Adrenal gland (tissue), 5 donors: ENCODE measurements around the gene ATG16L2.

Experiments used
- CTCF ChIP-seq, 6 experiments: fragments of 450-650 bp in 4 of 6; fragments of 200-600 bp in 2 of 6; sonication (generic) in 1 of 6; IDR thresholded peaks; 1 replicate in 5 of 6; 2 replicates in 1 of 6; pipeline versions ENCODE4 v1.5.1 to v1.8.0; 2016 to 2021; ENCODE audit warnings: antibody characterized with exemption in 6 of 6, mild to moderate bottlenecking in 2 of 6, moderate library complexity in 1 of 6
- POLR2A ChIP-seq, 2 donors: fragments of 450-650 bp; IDR thresholded peaks; one replicate each; pipeline ENCODE4 v1.6.1; 2017; ENCODE audit warnings: antibody characterized with exemption in 2 of 2, mild to moderate bottlenecking in 2 of 2, moderate library complexity in 1 of 2
- donor health status: DM: no; HTN: no; CAD: no.

- TF ChIP-seq POLR2A (IDR thresholded peaks at IDR 0.05), result no peak
- TF ChIP-seq CTCF (IDR thresholded peaks at IDR 0.05), result no peak
Measured at GRCh38 chr11:72860010-72860409, 45.8 kb downstream of the ATG16L2 start.
